Measurements from ENCODE around the gene TUBB4A. TPM values are rescaled to one million over a fixed set of nuclear protein-coding genes. Genes with fewer than 3 reads are reported as not detected.

The TUBB4A gene
- total and polyA plus RNA-seq, 2 experiments from 2014 or later: not detected

- Histone ChIP-seq H3K36me3 (ENCODE audit: low read depth) (no peaks in the 10 kb centered on the region), H3K4me2 (ENCODE audit: unreplicated experiment) (no peak overlapping the region), H3K4me1 (ENCODE audit: insufficient read depth) (no peaks in the 10 kb centered on the region), H4K20me1 (ENCODE audit: insufficient read depth) (no peaks in the 10 kb centered on the region), H2AFZ (no peak overlapping the region), H3K27ac (no peak overlapping the region), H3K9ac (no peak overlapping the region), H3K27me3 (replicated peaks; ENCODE audit: insufficient read depth) (peaks cover 18% of the 10 kb centered on the region), H3K4me3 (no peak overlapping the region), H3K9me3 (ENCODE audit: low read depth) (no peaks in the 10 kb centered on the region), H3K9me2 (ENCODE audit: insufficient read depth) (no peaks in the 10 kb centered on the region), H3F3A (ENCODE audit: insufficient read depth) (no peaks in the 10 kb centered on the region), H3K79me2 (ENCODE audit: insufficient read depth) (no peaks in the 10 kb centered on the region)
- DNase-seq: no peak
- TF ChIP-seq EZH2phosphoT487 (IDR thresholded peaks at IDR 0.05; ENCODE audit: insufficient read depth, low read depth) (no peak), EZH2 (IDR thresholded peaks at IDR 0.05; ENCODE audit: insufficient read depth, poor library complexity, severe bottlenecking) (no peak)
- in situ Hi-C loops (cut with MboI): no loop called here
- 43 to 67% methylated on average over 4 of the region's 4 CpGs for WGBS, 2 experiments (ENCODE audit: low coverage in 1 of 2, low lambda C conversion rate in 2 of 2, missing lambda C conversion rate in 2 of 2)
Observed at GRCh38 chr19:6472713-6473112, 29.4 kb downstream of the TUBB4A start.

DNA sequence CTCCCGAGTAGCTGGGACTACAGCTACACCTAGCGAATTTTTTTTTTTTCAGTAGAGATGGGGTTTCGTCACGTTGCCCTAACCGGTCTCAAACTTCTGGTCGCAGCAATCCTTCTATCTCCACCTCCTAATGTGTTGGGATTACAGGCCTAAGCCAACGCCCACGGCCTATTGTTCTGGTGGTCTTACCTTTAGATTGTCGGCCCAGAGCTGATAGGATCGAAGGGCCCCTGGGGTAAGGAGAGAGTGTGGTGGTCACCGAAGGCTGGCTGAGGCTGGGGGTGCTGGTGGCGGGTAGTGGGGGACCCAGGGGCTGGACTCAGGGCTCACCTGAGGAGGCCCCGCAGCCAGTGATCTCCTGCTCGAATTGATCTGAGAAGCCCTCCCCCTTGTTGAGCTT is 31.0 kb downstream of the TUBB4A start:
- no peaks in the 10 kb centered on the region for H3K79me2 ChIP-seq (ENCODE audit: insufficient read depth)
- no peak overlapping the region for H3K27ac ChIP-seq
- H3K9me2 ChIP-seq (ENCODE audit: insufficient read depth): no peaks in the 10 kb centered on the region
- no peak overlapping the region for H3K4me3 ChIP-seq
- no peak for DNase-seq
- no peaks in the 10 kb centered on the region for H3F3A ChIP-seq (ENCODE audit: insufficient read depth)
- in situ Hi-C loops (cut with MboI): no loop called here
- WGBS, 2 experiments (ENCODE audit: low coverage in 1 of 2, low lambda C conversion rate in 2 of 2, missing lambda C conversion rate in 2 of 2): 57 to 64% methylated on average over 13 to 14 of the region's 14 CpGs
- no peaks in the 10 kb centered on the region for H3K4me1 ChIP-seq (ENCODE audit: insufficient read depth)
- no peaks in the 10 kb centered on the region for H4K20me1 ChIP-seq (ENCODE audit: insufficient read depth)
- no peak for TF ChIP-seq EZH2 (IDR thresholded peaks at IDR 0.05; ENCODE audit: insufficient read depth, poor library complexity, severe bottlenecking)
- no peak for TF ChIP-seq EZH2phosphoT487 (IDR thresholded peaks at IDR 0.05; ENCODE audit: insufficient read depth, low read depth)
- H3K9ac ChIP-seq: no peak overlapping the region
- no peaks in the 10 kb centered on the region for H3K9me3 ChIP-seq (ENCODE audit: low read depth)
- peaks cover 23% of the 10 kb centered on the region for H3K27me3 ChIP-seq (replicated peaks; ENCODE audit: insufficient read depth)
- no peak overlapping the region for H3K4me2 ChIP-seq (ENCODE audit: unreplicated experiment)
- H2AFZ ChIP-seq: no peak overlapping the region
- no peaks in the 10 kb centered on the region for H3K36me3 ChIP-seq (ENCODE audit: low read depth)

DNA sequence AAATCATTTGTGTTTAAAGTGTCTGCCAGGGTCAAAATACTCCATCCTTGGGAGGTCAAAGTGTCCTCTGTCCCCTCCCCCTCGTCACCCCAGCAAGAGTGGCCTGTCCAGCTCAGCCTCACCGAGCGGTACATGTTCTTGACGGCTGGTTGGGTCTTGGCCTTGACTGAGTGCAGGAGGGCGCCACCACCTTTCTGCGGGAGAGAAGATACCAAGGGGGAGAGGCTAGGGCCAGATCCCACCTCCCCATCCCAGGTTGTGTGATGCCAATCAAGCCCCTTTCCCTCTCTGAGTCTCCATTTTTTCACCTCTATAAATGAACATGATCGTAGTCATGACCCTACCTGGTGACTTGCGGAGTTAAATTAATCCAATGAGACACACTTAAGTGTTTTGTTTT is 31.9 kb downstream of the TUBB4A start:
- H3K27me3 ChIP-seq (replicated peaks; ENCODE audit: insufficient read depth): peaks cover 22% of the 10 kb centered on the region
- H4K20me1 ChIP-seq (ENCODE audit: insufficient read depth): no peaks in the 10 kb centered on the region
- H3K4me2 ChIP-seq (ENCODE audit: unreplicated experiment): no peak overlapping the region
- no peaks in the 10 kb centered on the region for H3K79me2 ChIP-seq (ENCODE audit: insufficient read depth)
- no peak overlapping the region for H3K9ac ChIP-seq
- no peak for TF ChIP-seq EZH2phosphoT487 (IDR thresholded peaks at IDR 0.05; ENCODE audit: insufficient read depth, low read depth)
- no peak for TF ChIP-seq EZH2 (IDR thresholded peaks at IDR 0.05; ENCODE audit: insufficient read depth, poor library complexity, severe bottlenecking)
- H3K36me3 ChIP-seq (ENCODE audit: low read depth): no peaks in the 10 kb centered on the region
- no peaks in the 10 kb centered on the region for H3F3A ChIP-seq (ENCODE audit: insufficient read depth)
- no peaks in the 10 kb centered on the region for H3K4me1 ChIP-seq (ENCODE audit: insufficient read depth)
- 71 to 74% methylated on average over 8 of the region's 8 CpGs for WGBS, 2 experiments (ENCODE audit: low coverage in 1 of 2, low lambda C conversion rate in 2 of 2, missing lambda C conversion rate in 2 of 2)
- H3K27ac ChIP-seq: no peak overlapping the region
- in situ Hi-C loops (cut with MboI): no loop called here
- H3K4me3 ChIP-seq: no peak overlapping the region
- H2AFZ ChIP-seq: no peak overlapping the region
- DNase-seq: no peak
- H3K9me3 ChIP-seq (ENCODE audit: low read depth): no peaks in the 10 kb centered on the region
- H3K9me2 ChIP-seq (ENCODE audit: insufficient read depth): no peaks in the 10 kb centered on the region

DNA sequence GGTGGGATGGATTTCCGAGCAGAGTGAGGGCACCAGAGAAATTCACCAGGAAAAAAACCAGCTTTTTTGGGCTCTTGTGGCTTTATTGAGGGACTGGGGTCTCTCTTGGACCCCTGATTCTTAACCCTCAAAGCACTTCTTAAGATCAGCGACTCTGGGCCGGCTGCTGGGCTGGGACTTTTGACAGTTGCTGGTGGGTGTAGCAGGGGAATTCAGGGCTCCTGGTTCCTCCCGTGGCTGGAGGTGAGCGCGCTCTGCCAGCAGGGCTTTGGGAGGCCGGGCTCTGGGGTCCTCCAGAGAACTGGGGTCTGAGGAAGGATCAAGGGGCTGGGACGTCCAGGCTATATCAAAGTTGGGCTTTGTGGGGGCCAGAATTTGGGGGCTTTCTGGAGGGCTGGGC is 34.7 kb downstream of the TUBB4A start:
- Histone ChIP-seq H3K4me1 (ENCODE audit: insufficient read depth) (no peaks in the 10 kb centered on the region), H3K9me2 (ENCODE audit: insufficient read depth) (no peaks in the 10 kb centered on the region), H3K4me3 (no peak overlapping the region), H3K27ac (no peak overlapping the region), H3K36me3 (ENCODE audit: low read depth) (no peaks in the 10 kb centered on the region), H3K9me3 (ENCODE audit: low read depth) (no peaks in the 10 kb centered on the region), H3K27me3 (replicated peaks; ENCODE audit: insufficient read depth) (peaks cover 18% of the 10 kb centered on the region), H3K4me2 (ENCODE audit: unreplicated experiment) (no peak overlapping the region), H2AFZ (no peak overlapping the region), H3K9ac (no peak overlapping the region), H3K79me2 (ENCODE audit: insufficient read depth) (no peaks in the 10 kb centered on the region), H4K20me1 (ENCODE audit: insufficient read depth) (no peaks in the 10 kb centered on the region), H3F3A (ENCODE audit: insufficient read depth) (no peaks in the 10 kb centered on the region)
- TF ChIP-seq EZH2 (IDR thresholded peaks at IDR 0.05; ENCODE audit: insufficient read depth, poor library complexity, severe bottlenecking): no peak
- WGBS, 2 experiments (ENCODE audit: low coverage in 1 of 2, low lambda C conversion rate in 2 of 2, missing lambda C conversion rate in 2 of 2): 34 to 41% methylated on average over 8 of the region's 8 CpGs
- in situ Hi-C loops (cut with MboI): no loop called here
- DNase-seq: no peak

Measured in GM23248 (cell line).